Stomach (tissue), 4 donors: ENCODE data around the gene FGFR4.

Experiments used
- POLR2A ChIP-seq, 4 donors: fragments of 450-650 bp; IDR thresholded peaks; one replicate each; pipeline ENCODE4 v1.6.1; 2016; ENCODE audit warnings: antibody characterized with exemption in 4 of 4, control low read depth in 2 of 4, mild to moderate bottlenecking in 1 of 4, moderate library complexity in 1 of 4
- TF ChIP-seq, protein P1 (sequence below), 7 experiments: fragments of 450-650 bp in 4 of 7; fragments of 200-600 bp in 3 of 7; sonication (generic) in 3 of 7; IDR thresholded peaks; one replicate each; pipeline ENCODE4 v1.5.1; 2016 to 2019; ENCODE audit warnings: antibody characterized with exemption in 7 of 7, control low read depth in 2 of 7, mild to moderate bottlenecking in 1 of 7

DNA sequence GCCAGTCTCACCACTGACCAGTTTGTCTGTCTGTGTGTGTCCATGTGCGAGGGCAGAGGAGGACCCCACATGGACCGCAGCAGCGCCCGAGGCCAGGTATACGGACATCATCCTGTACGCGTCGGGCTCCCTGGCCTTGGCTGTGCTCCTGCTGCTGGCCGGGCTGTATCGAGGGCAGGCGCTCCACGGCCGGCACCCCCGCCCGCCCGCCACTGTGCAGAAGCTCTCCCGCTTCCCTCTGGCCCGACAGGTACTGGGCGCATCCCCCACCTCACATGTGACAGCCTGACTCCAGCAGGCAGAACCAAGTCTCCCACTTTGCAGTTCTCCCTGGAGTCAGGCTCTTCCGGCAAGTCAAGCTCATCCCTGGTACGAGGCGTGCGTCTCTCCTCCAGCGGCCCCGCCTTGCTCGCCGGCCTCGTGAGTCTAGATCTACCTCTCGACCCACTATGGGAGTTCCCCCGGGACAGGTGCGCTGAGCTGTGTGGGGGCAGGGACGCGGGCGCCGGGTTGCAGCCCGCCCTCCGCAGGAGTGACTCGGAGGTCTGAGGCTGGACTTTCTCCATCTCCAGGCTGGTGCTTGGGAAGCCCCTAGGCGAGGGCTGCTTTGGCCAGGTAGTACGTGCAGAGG, 6.5 kb downstream of the FGFR4 start:
- TF ChIP-seq, protein P1, sequence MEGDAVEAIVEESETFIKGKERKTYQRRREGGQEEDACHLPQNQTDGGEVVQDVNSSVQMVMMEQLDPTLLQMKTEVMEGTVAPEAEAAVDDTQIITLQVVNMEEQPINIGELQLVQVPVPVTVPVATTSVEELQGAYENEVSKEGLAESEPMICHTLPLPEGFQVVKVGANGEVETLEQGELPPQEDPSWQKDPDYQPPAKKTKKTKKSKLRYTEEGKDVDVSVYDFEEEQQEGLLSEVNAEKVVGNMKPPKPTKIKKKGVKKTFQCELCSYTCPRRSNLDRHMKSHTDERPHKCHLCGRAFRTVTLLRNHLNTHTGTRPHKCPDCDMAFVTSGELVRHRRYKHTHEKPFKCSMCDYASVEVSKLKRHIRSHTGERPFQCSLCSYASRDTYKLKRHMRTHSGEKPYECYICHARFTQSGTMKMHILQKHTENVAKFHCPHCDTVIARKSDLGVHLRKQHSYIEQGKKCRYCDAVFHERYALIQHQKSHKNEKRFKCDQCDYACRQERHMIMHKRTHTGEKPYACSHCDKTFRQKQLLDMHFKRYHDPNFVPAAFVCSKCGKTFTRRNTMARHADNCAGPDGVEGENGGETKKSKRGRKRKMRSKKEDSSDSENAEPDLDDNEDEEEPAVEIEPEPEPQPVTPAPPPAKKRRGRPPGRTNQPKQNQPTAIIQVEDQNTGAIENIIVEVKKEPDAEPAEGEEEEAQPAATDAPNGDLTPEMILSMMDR (IDR thresholded peaks at IDR 0.05): no peak
- no peak for TF ChIP-seq POLR2A (IDR thresholded peaks at IDR 0.05)
